ENCODE measurements around the gene RERE. TPM values are rescaled to one million over a fixed set of nuclear protein-coding genes. Genes with fewer than 3 reads are reported as not detected.

RERE gene
- total RNA-seq, 1 donor from 2014 or later: 252 TPM

DNA sequence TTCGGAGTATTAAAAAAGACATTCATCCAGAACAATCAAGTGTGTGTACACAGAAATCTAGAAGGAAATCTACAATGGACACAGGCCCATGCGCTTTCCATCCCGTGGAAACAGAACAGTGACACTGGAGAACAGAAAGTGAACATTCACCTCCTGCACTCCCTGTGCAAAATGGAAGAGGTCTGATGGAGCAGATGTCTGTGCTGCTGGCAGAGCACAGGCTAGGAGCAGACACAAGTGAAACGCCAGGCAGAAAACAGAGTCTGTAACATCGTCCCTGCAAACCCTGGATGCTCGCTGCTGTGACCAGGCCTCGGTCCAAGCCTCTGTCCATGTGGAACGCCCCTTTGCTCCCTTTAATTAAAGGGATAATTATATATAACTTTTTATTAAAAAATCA, 463.4 kb downstream of the RERE start:
- H3K4me1 Mint-ChIP-seq (ENCODE audit: low read depth, unreplicated experiment): peaks cover 10% of the 10 kb centered on the region
- H3K36me3 Mint-ChIP-seq (ENCODE audit: unreplicated experiment): no peaks in the 10 kb centered on the region
- peaks cover 44% of the 10 kb centered on the region for H3K27me3 Mint-ChIP-seq (ENCODE audit: unreplicated experiment)
- TF ChIP-seq, protein P1, sequence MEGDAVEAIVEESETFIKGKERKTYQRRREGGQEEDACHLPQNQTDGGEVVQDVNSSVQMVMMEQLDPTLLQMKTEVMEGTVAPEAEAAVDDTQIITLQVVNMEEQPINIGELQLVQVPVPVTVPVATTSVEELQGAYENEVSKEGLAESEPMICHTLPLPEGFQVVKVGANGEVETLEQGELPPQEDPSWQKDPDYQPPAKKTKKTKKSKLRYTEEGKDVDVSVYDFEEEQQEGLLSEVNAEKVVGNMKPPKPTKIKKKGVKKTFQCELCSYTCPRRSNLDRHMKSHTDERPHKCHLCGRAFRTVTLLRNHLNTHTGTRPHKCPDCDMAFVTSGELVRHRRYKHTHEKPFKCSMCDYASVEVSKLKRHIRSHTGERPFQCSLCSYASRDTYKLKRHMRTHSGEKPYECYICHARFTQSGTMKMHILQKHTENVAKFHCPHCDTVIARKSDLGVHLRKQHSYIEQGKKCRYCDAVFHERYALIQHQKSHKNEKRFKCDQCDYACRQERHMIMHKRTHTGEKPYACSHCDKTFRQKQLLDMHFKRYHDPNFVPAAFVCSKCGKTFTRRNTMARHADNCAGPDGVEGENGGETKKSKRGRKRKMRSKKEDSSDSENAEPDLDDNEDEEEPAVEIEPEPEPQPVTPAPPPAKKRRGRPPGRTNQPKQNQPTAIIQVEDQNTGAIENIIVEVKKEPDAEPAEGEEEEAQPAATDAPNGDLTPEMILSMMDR (IDR thresholded peaks at IDR 0.05; ENCODE audit: partially characterized antibody, unreplicated experiment): no peak
- peaks cover 29% of the 10 kb centered on the region for H3K9me3 Mint-ChIP-seq (ENCODE audit: unreplicated experiment)
- peak overlapping the region; percentile 82 for H3K27ac Mint-ChIP-seq (ENCODE audit: unreplicated experiment)
- no peak overlapping the region for H3K4me3 Mint-ChIP-seq (ENCODE audit: unreplicated experiment)
- DNase-seq: no peak

DNA sequence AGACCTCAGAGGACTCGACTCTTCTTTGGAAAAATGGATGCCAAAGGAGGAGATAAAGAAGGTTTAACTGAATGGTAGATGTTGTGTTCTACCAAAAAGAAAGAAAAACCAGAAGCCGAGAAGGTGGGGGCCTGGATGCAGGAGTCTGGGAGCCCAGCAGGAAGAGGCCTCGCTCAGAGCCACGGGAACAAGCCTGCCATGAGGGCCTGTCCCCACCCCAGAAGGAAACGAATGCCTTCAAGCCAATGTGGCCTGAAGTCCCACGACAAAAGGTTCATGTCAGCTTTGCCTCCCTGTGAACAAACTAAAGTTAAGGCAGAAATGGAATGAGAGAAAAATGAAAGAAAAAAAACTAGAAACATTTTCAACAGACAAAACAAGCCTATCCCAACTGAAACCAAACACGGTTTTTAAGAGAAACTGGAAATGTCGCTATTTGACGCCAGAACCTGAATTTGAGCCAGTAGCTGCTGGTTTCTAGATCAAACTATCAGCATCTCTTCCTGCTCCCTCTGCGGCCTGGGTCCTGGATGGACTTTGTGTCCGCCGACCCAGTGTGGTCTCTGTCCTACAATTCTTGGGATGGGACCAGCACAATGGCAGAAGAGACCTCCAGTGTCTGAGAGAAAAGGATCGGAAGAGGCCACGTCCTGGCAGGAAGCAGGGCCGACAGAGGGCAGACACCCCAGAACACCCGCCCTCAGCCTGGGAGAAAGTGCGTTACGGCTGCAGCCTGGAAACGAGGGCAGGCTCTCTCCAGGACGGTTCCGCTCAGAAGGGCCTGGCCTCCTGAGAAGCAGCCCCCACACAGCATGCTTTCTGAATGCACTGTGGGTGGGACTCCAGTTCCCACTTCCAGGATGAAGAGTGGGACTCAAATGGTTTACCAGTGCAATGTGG, 464.3 kb downstream of the RERE start:
- H3K27ac Mint-ChIP-seq (ENCODE audit: unreplicated experiment): peak overlapping the region; percentile 55
- TF ChIP-seq, protein P1 (IDR thresholded peaks at IDR 0.05; ENCODE audit: partially characterized antibody, unreplicated experiment): no peak
- peaks cover 31% of the 10 kb centered on the region for H3K9me3 Mint-ChIP-seq (ENCODE audit: unreplicated experiment)
- peaks cover 14% of the 10 kb centered on the region for H3K4me1 Mint-ChIP-seq (ENCODE audit: low read depth, unreplicated experiment)
- H3K36me3 Mint-ChIP-seq (ENCODE audit: unreplicated experiment): no peaks in the 10 kb centered on the region
- no peak overlapping the region for H3K4me3 Mint-ChIP-seq (ENCODE audit: unreplicated experiment)
- no peak for DNase-seq
- H3K27me3 Mint-ChIP-seq (ENCODE audit: unreplicated experiment): peaks cover 46% of the 10 kb centered on the region

DNA sequence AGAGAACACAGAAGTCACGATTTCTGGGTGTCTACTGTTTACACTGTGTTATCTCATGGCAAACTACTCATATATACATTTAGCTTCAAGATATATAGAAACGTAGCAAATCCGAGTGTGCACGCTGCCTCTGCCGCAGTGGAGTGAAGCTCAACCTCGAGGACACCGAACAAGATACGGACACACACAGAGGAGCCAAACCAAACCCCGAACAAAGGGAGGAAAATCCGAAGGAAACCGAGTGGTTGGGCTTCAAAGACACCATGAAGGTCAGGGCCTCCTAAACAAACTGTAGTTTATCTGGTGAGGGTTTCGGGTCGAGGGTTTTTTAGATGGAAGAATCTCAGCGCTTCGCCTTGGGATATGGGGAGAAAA, 465.0 kb downstream of the RERE start:
- H3K4me1 Mint-ChIP-seq (ENCODE audit: low read depth, unreplicated experiment): peaks cover 19% of the 10 kb centered on the region
- TF ChIP-seq, protein P1 (IDR thresholded peaks at IDR 0.05; ENCODE audit: partially characterized antibody, unreplicated experiment): no peak
- DNase-seq: no peak
- peaks cover 30% of the 10 kb centered on the region for H3K9me3 Mint-ChIP-seq (ENCODE audit: unreplicated experiment)
- peaks cover 41% of the 10 kb centered on the region for H3K27me3 Mint-ChIP-seq (ENCODE audit: unreplicated experiment)
- H3K27ac Mint-ChIP-seq (ENCODE audit: unreplicated experiment): peak overlapping the region; percentile 55
- no peak overlapping the region for H3K4me3 Mint-ChIP-seq (ENCODE audit: unreplicated experiment)
- no peaks in the 10 kb centered on the region for H3K36me3 Mint-ChIP-seq (ENCODE audit: unreplicated experiment)

DNA sequence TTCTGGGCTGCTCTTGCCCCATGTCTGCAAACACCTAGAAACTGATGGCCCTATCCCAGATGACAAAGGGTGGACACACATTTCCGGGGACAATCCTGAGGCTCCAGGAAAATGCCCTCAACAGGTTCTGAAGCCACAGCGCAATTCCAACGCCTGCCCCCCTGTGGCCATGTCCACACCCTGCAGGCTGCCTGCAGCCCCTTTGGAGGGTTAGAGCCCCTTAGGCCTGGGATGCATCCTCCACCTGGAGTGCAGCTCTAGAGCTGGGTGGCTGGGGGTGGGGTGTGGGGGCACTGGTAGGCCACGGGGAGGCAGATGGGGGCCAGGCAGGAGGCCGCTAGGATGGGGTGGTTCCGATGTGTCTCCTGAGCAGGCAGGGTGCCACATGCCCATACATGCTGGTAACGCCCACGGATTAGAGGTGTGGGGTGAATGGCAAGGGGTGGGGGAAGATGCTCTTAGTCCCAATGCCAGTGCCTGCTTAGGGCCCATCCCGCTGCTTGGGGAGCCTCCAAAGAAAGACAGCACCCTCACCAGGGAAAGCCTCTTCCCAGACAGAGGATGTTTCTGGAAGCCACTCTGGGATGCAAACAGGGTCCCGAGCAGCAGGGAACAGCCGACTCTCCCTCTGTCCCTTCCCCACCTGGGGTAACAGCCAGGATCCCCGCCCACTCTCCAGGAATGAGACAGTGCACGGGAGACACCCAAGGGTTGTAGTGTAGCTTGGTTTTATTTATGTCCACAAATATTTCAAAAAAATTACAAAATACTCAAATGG, 465.6 kb downstream of the RERE start:
- TF ChIP-seq, protein P1 (IDR thresholded peaks at IDR 0.05; ENCODE audit: partially characterized antibody, unreplicated experiment): peak; percentile 76
- Mint-ChIP-seq H3K27ac (ENCODE audit: unreplicated experiment) (no peak overlapping the region), H3K36me3 (ENCODE audit: unreplicated experiment) (no peaks in the 10 kb centered on the region), H3K4me1 (ENCODE audit: low read depth, unreplicated experiment) (peaks cover 17% of the 10 kb centered on the region), H3K9me3 (ENCODE audit: unreplicated experiment) (peaks cover 30% of the 10 kb centered on the region), H3K27me3 (ENCODE audit: unreplicated experiment) (peaks cover 38% of the 10 kb centered on the region), H3K4me3 (ENCODE audit: unreplicated experiment) (no peak overlapping the region)
- DNase-seq: peak; percentile 79

All from glutamatergic neuron (in vitro differentiated cells).